ENCODE measurements around the gene C1orf94.
"Not testable (repeated sequence)": the region's sequence is repeated elsewhere in the genome, so short reads cannot be mapped to it uniquely, and the experiment has no call there.

Gene C1orf94

DNA sequence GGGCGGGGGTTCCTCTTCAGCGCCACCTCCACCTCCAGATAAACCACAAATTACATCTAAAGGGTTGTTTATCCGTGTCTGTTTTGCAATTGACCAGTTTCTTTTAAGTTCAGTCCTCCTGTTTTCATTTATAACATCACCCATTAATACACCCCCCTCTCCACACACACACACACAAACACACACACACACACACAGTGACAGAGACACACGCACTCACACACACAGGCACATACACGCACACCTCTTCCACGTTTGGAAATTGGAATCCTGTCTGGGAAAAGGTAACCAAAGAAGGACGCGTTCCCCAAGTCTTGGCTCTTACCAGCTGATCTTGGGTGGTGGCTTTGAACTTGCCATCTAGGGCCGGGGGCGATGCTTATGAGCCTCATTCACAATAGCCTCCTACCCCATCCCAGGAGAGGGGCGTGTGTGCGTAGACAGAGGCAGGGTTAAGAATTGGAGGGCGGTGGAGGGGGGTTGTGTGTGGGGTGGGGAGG lies 11.2 kb upstream of the C1orf94 start:
- DNase-seq: peak in 1 of 3 experiments; percentile 70

DNA sequence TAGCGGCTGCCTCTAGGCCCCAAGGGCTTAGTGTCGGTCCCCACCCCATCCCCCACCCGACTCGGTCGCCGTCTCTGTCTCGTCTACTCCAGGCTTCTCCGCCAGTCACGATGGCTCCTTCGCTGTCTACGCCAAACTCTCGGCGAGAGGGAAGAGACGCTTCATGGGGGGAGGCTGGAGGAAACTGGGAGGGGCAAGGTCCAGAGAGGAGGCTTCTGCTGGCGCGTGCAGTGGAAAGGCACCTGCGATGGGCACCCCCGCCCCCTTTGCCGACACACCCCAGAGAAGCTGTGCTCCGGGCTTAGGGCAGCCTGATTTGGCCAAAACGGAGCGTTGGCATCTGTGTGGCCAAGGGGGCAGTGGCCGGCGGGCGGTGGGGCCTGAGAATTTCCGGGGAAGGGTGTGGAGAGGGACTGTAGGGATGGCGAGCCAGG lies 10.5 kb upstream of the C1orf94 start:
- no peak for DNase-seq

DNA sequence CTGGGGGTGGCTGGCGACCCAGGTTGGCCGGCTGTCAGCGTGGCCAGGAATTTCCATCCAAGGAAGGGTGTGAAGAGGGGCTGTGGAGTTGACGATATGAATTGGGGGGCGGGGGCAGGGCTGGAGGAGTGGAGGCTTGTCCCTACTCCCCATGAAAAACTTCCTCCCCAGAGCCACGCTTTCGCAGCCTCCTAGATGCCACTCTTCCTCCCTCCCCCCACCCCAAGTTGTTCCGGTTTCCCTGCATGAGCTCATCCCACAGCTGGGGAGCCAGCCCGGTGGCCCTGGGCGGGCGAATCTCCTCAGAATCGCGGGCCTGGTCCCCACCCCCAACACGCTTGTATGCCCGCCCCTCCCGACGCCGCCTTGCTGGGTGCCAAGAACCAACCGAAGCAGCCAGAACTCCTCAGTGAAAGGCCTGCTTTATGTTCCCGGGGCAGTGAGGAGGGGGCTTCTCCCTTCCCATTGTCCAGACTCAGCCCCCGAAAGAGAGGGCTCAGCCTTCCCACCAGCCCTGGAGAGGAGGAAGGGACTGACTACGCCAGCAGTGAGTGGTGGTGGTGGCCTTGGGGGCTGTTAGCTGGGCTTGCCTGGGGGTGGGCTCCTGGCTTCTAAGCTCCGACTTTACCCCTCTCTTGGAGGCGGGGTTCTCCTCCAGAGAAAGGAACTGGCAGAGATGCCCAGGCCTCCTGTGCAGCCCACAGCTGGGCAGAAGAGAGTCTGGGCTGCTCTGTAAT lies 9.9 kb upstream of the C1orf94 start:
- DNase-seq: no peak

DNA sequence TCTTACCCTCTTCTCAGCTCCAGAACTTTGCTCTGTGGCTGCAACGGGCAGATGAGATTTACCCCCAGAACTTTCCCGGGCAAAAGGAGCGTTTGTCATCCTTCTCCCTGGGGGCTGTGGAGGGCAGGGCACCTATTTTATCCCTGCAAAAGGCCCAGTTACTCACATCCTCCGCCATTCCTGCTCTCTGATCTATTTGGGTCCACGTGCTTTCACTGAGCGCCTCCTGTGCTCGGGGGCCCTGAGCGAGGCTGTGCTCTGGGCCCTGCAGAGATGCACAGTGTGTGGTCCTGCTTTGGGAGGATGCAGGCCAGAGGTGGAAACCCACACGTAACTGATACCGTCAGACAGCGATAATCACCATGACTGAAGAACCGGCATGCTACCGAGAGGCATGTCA lies 9.3 kb upstream of the C1orf94 start:
- no peak for DNase-seq

DNA sequence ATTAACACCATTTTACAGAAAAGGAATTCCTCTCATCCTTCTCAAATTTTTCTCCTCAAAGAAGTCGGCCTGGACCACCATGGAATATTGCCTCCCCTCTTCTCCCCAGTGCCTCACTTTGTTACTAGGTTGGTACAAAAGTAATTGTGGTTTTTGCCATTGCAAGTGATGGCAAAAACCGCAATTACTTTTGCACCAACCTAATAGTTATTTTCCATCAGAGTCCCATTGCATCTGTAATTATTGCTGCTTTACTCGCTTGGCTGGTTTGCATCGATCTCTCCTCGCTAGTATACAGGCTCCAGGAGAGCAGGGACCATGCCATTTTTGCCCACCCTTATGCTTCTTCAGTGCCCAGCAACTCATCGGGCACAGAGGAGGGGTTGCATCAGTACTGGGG lies 963 bp upstream of the C1orf94 start:
- no peak for DNase-seq

DNA sequence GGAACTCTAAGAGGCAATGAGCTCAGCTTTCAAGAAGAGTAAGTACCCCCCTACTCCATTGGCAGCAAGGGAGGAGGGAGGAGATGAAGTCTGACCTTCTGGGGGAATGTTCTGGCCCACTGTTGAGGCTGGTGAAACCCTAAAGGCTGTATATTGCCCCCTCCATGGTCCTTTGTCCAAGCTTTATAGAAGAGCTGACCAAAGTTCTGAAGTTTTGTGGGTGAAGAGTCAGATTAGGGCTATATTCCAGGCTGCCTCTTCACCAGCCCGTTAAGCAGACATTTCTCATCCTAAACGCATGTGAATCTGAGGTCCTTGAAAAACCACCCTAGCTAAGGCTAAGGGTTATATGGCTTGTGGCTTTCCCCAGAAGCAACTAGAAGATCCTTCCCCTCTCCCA lies 1.4 kb downstream of the C1orf94 start:
- no peak for DNase-seq

DNA sequence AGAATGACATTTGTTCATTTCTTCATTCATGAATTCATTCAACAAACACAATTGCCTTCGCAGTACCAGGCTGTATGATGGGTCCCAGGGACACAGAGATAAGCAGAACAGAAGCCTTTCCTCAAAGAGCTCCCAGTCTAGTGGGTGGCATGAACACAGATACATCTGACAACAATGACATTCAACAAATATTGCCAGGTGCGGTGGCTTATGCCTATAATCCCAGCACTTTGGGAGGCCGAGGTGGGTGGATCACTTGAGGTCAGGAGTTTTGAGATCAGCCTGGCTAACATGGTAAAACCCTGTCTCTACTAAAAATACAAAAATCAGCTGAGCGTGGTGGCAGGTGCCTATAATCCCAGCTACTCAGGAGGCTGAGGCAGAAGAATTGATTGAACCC lies 6.7 kb downstream of the C1orf94 start:
- DNase-seq: not testable (repeated sequence)

DNA sequence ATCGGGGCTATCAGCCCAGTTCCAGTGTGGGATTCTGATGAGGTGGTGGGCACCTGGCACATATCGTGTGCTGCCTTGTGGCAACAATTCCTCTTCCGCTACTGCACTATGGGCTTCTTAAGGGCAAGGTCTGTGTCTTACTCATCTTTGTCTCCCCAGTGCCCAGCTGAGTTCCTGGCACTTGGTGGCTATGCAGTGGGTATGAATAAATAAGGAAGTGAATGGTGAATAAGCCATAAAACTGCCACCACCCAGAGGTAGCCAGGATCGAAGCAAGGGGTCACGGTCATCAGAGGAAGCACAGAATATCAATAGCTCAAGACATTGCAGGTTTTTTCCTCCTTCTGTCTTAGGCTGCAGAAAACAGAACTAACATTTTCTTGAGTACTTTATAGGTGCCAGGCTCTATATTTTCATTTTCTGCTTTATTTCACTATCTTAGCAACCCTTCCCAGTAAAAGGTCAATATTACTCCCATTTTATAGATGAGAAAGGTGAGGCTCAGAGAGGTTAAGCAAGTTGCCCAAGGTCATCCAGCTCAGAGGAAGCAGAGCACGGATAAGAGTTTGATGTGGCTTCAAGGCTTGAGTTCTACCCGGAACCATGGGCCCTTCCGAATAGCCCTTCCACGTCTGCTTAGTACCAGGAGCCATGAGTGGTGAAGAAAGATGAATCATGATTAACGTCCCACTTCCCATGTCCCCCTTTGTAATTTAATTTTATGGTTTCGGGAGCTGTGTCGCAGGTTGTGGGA lies 10.2 kb downstream of the C1orf94 start:
- no peak for DNase-seq

DNA sequence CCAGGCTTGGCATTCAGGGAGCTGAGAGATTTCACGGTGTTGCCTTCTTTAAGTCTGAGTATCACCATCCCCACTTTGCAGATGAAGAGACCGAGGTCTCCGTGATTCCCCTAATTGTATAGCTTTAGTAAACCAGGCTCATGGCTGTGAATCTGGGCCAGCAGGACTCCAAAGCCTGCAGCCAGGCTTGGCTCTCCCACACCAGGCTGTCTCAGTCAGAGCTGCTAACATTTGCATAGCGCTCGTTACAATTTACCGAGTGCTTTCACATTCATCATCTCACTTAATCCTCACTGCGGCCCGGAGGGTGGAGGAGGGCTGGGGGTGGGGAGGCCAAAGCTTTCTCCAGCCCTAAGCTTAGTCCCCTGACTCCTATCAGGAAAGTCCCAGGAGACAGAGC lies 11.7 kb downstream of the C1orf94 start:
- DNase-seq: no peak

DNA sequence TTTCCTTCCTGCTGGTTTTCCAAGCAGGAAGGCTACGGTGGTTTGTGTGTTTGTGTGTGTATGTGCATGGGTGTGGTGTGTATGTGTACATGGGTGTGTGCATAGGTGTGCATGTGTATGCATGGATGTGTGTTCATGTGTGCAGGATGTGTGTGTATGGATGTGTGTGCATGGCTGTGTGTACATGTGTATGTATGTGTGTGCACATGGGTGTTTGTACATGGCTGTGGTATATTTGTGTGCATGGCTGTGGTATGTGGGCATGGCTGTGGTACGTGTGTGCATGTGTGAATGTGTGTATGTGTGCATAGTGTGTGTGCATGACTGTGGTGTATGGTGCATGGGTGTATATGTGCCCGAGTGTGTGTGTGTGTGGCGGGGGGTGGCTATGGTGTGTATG lies 12.3 kb downstream of the C1orf94 start:
- DNase-seq: no peak

DNA sequence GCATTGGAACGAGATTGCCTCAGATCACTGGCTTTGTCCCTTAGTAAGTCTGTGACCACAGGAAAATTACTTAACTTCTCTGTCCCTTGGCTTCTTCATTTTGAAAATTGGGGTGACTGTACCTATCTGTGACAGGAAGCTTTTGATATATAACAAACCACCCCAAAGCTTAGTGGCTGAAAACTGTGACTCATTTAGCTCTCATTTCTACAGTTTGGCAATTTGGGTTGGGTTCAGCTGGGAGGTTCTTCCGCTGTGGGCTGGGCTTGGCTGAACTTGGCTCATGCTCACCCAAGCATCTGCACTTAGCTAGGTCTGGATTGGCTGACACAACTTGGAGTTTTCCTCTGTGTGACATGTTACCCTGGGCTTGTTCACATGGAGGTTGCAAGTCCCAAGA lies 14.0 kb downstream of the C1orf94 start:
- DNase-seq: no peak

DNA sequence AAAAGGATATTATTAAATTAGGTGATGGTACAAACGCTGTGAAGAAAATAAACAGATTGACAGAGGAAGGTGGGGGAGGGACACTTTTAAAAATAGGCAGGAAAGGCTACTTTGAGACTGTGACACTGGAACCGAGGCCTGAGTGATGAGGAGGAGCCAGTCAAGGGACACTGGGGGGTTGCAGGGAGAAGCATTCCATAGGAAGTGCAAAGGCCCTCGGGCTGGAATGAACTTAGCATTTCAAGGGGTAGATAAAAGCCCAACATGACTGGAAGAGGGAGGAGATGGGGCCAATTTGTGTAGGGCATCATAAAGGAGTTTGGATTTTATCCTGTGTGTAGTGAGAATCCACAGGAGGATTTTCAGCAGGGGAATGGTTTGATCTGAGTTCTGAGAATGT lies 15.9 kb downstream of the C1orf94 start:
- no peak for DNase-seq

DNA sequence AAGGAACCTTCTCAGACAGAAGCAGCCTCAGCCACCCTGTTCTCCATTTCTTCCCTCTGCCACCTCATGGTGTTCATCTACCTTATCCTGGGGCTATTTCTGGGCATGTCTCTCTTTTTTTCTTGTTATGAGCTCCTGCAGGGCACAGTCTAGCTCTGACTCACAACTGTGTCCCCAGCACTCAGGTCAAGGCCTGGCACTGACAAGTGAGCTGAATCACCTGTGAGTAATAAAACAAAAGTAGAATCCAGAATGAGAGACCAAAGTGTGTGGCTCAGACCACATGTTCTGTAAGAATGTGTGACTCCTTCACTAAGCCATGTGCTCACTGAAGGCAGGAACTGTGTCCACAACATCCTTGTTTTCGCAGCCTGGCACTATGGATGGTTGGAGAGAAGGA lies 23.2 kb downstream of the C1orf94 start:
- no peak for DNase-seq

DNA sequence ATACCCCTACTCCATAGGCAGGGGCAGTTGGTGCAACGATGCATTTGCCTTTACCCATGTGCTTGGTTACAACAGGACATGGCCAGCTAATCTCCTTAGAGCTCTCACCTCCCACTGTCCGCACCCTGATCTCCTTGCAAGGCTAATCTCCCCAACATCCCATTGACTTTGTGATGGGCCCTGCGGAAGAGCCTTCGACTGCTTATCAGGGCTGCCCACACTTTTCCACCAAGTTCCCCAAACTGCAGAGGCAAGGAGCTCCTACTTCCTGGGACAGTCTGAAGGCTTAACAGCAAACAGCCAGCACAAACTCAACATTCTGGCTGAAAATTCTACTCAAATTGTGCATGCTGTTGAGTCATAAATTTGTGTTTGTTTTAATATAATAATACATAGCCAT lies 36.0 kb downstream of the C1orf94 start:
- no peak for DNase-seq

DNA sequence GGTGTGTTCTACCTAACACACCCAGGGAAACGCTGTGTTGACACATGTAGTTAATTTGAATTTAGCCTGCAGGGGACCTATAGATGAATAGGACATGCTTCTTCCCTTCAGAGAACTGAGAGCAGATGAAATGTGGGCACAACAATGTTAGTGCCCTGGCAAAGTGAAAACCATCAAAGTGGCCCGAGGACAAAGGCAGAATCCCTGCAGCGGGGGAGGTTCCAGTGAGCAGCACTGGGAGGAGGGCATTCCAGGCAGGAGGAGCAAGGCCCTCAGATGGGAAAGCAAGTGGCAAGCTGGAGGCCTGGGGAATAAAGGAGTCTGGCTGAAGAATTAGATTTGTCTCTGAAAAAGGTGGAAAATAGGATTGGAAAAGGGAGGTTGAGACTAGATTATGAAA lies 37.2 kb downstream of the C1orf94 start:
- DNase-seq: peak in 2 of 3 experiments; percentile 30 to 65

DNA sequence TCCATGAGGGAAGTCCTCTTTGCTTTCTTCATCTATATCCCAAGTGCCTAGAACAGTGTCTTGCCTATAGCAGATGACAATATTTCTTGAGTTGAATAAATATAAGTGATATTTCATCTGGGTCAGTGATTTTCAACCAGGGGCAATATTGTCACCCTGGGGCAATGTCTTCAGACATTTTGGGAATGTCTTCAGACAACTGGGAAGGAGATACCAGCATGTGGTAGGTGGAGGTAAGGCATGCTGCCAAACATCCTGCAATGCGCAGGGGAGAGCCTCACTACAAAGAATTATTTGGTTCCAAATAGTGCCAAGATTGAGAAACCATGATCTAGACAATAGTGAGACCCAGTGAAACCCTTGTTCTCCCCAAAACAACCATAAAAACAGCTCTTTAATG lies 54.7 kb downstream of the C1orf94 start:
- DNase-seq: no peak

DNA sequence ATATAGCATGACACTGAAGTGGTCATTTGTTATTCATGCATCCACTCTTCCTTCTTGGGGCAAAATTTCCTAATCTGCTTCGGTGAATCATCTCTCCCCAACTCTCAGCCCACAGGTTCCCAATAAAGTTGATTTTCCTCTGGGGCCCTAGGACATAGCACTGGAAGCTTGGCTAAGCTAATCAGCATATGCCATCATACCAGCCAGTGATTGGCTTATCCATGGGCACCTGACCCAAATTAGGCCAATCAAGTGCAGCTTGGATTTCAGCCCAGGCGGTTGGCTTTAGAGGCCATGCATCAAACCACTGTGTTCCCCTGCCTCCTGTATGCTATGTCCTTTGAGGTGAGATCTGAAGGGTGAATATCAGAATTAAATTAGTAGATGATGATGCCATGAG lies 58.9 kb downstream of the C1orf94 start:
- no peak for DNase-seq

DNA sequence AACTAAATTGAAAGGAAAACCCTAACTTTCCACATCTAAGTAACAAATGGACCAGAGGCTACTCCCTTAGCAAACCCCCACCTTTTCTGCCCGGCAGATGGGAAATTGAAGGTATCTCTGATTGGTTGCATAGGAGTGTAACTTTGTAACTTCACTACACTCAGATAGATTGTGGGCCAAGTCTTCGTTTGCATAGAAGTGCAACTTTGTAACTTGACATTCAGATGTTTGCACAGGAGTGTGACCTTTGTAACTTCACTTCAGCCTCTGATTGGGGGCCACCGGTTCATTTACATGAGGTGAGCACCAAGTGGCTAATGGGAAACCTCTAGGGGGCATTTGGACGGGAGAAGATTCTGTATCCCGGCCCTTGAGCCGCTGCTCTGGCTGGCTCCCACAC lies 59.4 kb downstream of the C1orf94 start:
- DNase-seq: no peak

DNA sequence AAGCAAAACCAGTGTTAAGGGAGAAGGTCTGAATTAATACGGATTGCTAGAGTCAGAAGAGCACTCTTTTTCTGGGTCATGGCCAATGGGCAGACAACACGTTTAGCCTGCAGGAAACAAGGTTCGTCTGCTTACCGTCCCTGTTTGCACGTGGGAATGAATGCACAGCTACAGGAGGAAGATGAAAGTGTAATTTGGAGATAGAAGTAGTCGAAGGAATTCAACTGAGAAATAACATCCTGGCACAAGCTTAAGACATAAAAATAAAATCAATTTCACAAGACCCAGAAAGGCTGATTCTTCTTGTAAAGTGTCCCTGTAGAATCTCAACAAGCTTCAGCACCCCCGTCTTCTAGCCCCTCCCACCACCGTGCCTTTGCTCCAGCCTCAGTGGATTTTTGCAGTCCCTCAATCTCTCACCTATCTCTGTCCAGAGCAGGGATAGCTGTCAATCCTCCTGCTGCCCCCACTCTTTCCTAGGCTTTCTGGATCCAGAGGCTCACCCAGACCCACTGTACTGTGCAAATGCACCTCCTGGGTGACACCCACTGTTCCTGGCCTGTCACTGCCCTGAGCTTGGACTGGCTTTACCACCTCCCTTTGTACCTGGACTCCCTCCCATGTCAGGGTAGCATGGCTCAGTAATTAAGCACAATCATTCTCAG lies 60.6 kb downstream of the C1orf94 start:
- DNase-seq: no peak

DNA sequence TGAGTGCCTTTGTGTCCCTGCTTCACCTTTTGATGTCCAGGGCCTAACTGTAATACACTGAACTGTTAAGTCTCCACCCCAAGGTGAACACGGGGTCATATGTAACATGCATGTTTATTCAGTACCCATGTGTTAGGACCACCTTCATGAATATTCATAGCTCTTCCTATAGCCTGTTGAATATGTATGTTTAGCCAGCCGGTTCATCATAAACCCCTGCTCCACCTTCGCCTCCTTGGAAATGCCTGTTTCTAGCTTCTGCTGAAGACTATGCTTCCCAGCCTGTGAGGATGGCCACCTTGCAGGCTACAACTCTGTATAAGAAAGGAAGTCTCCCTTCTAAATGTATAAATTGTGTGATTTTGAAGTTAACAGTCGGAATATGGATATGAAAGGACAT lies 69.3 kb downstream of the C1orf94 start:
- DNase-seq: no peak

DNA sequence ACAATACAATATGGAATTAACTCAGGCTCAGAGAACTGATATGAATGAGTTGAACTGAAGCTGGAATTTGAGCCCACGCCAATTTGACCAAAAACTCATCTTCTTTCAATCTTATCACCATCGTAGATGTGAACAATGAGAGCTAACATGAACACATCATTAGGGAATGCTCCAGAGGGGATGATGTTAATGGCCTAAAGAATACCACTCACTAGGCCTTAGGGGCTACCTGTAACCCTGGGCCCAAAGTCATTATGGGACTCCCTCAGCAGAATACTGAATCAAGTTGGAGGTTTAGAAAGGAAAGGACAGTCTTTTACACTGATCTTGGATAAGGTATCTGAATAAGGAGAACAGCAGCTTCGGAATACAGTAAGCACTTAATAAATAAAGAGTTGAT lies 73.6 kb downstream of the C1orf94 start:
- no peak for DNase-seq

DNA sequence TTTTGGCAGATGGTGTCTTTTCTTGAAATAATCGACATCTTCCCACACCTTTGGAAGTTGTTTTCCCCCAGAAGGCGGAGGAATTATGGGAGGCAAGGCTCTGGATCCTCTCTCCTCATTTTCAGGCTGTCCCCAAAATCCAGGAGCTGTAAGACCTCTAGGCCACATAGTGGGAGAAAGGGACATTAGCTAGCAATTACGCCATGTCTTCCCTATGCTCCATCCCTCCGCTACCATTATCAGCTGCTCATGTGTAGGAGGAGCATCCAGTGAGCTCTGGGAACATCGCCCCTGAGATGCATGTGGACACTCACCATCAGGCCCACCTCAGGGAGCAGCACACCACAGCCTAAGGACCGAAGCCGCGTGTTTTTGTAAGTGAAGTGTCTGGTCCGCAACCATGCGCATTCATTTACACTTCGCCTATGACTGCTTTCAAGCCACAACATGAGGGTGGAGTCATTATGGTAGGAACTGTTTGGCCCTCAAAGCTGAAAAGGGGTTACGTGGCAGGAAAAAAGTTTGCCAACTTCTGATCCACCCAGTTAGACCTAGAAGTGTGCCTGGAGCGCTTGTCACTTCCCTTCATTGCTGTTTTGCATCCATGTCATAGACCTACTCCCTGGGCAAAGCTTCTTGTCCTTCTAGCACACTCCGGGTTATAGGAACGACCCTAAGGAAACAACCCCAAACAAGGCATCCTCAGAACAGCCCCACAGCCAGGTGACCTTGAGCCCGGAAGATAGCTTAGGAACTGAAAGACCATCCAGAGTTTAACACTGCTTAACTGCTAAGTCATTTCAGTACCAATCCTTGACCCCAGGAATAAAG lies 85.5 kb downstream of the C1orf94 start:
- no peak for DNase-seq

DNA sequence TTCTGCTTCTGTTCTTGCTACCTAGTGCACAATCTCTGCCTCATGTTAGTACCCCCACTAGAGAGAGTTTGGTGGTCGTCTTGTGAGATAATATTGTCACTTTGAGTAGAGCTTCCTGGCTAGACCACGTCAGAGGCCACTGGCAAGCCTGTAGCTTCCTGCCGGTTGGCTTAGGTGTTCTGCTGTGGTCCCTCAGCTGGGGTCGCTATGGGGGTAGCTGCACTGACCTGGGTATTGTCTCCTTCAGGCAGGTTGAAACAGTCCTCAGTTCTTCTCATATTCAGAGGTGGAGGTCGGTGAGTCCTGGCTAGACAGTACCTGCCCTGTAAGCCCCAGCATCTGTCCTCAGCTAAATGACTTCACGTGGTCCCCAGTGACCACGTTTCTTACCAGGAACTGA lies 86.2 kb downstream of the C1orf94 start:
- DNase-seq: no peak
